Measurements from ENCODE around the gene CAPNS2. TPM values are rescaled to one million over a fixed set of nuclear protein-coding genes. Genes with fewer than 3 reads are reported as not detected.
"Not testable (repeated sequence)": the region's sequence is repeated elsewhere in the genome, so short reads cannot be mapped to it uniquely, and the experiment has no call there.

CAPNS2 gene
- total RNA-seq, 1 donor from 2014 or later: 3.4 TPM

- no peak overlapping the region for H3K9ac ChIP-seq (ENCODE audit: low read length)
- H2AFZ ChIP-seq (ENCODE audit: low read depth, low read length): no peak overlapping the region
- no peaks in the 10 kb centered on the region for H3K27me3 ChIP-seq (ENCODE audit: insufficient read depth, low read length)
- H3K9me3 Mint-ChIP-seq (ENCODE audit: unreplicated experiment): peaks cover 17% of the 10 kb centered on the region
- DNase-seq (ENCODE audit: low read depth) (no peak), FAIRE-seq (no peak)
- no peaks in the 10 kb centered on the region for H3K4me1 ChIP-seq (ENCODE audit: insufficient read depth, low read length)
- H3K4me3 ChIP-seq (ENCODE audit: insufficient read depth, low read depth, low read length): no peak overlapping the region
- H3K27ac ChIP-seq (ENCODE audit: low read depth, low read length): no peak overlapping the region
- no peaks in the 10 kb centered on the region for H3K36me3 ChIP-seq (ENCODE audit: insufficient read depth, low read length)
- H3K36me3 Mint-ChIP-seq (ENCODE audit: low read depth, unreplicated experiment): no peaks in the 10 kb centered on the region
- H3K27me3 Mint-ChIP-seq (ENCODE audit: low read depth, unreplicated experiment): peaks cover 18% of the 10 kb centered on the region
- H3K4me1 Mint-ChIP-seq (ENCODE audit: low read depth, unreplicated experiment): no peaks in the 10 kb centered on the region
- H3K4me2 ChIP-seq (ENCODE audit: low read length): no peak overlapping the region
- no peaks in the 10 kb centered on the region for H4K20me1 ChIP-seq (ENCODE audit: insufficient read depth, low read length)
- H3K79me2 ChIP-seq (ENCODE audit: insufficient read depth, low read length): no peaks in the 10 kb centered on the region
- H3K9me3 ChIP-seq (ENCODE audit: insufficient read depth, low read depth, low read length): no peaks in the 10 kb centered on the region
- no peak overlapping the region for H3K4me3 Mint-ChIP-seq (ENCODE audit: unreplicated experiment)
- H3K27ac Mint-ChIP-seq (ENCODE audit: unreplicated experiment): no peak overlapping the region
- no peak for TF ChIP-seq EZH2 (IDR thresholded peaks at IDR 0.05; ENCODE audit: insufficient read depth, low read length)
- TF ChIP-seq, protein P1, sequence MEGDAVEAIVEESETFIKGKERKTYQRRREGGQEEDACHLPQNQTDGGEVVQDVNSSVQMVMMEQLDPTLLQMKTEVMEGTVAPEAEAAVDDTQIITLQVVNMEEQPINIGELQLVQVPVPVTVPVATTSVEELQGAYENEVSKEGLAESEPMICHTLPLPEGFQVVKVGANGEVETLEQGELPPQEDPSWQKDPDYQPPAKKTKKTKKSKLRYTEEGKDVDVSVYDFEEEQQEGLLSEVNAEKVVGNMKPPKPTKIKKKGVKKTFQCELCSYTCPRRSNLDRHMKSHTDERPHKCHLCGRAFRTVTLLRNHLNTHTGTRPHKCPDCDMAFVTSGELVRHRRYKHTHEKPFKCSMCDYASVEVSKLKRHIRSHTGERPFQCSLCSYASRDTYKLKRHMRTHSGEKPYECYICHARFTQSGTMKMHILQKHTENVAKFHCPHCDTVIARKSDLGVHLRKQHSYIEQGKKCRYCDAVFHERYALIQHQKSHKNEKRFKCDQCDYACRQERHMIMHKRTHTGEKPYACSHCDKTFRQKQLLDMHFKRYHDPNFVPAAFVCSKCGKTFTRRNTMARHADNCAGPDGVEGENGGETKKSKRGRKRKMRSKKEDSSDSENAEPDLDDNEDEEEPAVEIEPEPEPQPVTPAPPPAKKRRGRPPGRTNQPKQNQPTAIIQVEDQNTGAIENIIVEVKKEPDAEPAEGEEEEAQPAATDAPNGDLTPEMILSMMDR (IDR thresholded peaks at IDR 0.05; ENCODE audit: insufficient read depth, low read depth, low read length): no peak
Measured at GRCh38 chr16:55615071-55615470, 48.6 kb downstream of the CAPNS2 start.

DNA sequence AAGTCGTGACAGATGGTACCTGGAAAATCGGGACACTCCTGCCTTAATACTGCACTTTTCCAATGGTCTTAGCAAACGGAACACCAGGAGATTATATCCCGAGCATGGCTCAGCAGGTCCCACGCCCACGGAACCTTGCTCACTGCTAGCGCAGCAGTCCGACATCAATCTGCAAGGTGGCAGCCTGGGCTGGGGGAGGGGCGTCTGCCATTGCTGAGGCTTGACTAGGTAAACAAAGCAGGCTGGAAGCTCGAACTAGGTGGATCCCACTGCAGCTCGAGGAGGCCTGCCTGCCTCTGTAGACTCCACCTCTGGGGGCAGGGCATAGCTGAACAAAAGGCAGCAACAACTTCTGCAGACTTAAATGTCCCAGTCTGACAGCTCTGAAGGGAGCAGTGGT, 49.2 kb downstream of the CAPNS2 start:
- H3K9me3 ChIP-seq (ENCODE audit: insufficient read depth, low read depth, low read length); H3K9ac ChIP-seq (ENCODE audit: low read length); H2AFZ ChIP-seq (ENCODE audit: low read depth, low read length); DNase-seq (ENCODE audit: low read depth); H3K4me3 ChIP-seq (ENCODE audit: insufficient read depth, low read depth, low read length); H3K4me1 Mint-ChIP-seq (ENCODE audit: low read depth, unreplicated experiment); H3K4me3 Mint-ChIP-seq (ENCODE audit: unreplicated experiment); H4K20me1 ChIP-seq (ENCODE audit: insufficient read depth, low read length); H3K27me3 ChIP-seq (ENCODE audit: insufficient read depth, low read length); FAIRE-seq; H3K27ac ChIP-seq (ENCODE audit: low read depth, low read length); H3K27ac Mint-ChIP-seq (ENCODE audit: unreplicated experiment); H3K79me2 ChIP-seq (ENCODE audit: insufficient read depth, low read length); H3K4me2 ChIP-seq (ENCODE audit: low read length); H3K36me3 ChIP-seq (ENCODE audit: insufficient read depth, low read length); H3K36me3 Mint-ChIP-seq (ENCODE audit: low read depth, unreplicated experiment); H3K4me1 ChIP-seq (ENCODE audit: insufficient read depth, low read length): not testable (repeated sequence)
- peaks cover 18% of the 10 kb centered on the region for H3K27me3 Mint-ChIP-seq (ENCODE audit: low read depth, unreplicated experiment)
- peaks cover 17% of the 10 kb centered on the region for H3K9me3 Mint-ChIP-seq (ENCODE audit: unreplicated experiment)

Other genes with a start within 250 kb of the CAPNS2 start
- not detected in 2 replicates for gene IRX6, start 242.5 kb upstream of the CAPNS2 start, total RNA-seq
- gene MMP2, start 87.5 kb upstream of the CAPNS2 start, total RNA-seq: 1,220 and 1,246 TPM in 2 replicates
- 67.1 and 74.4 TPM in 2 replicates for gene LPCAT2, start 57.6 kb upstream of the CAPNS2 start, total RNA-seq
- gene SLC6A2, start 89.3 kb downstream of the CAPNS2 start, total RNA-seq: not detected in 2 replicates